CD4-positive, alpha-beta T cell treated with Interferon alpha-2 for 1 hour (primary cell): ENCODE results near the gene PLXNB2.
"Not testable (repeated sequence)": the region's sequence is repeated elsewhere in the genome, so short reads cannot be mapped to it uniquely, and the experiment has no call there.

Source experiments
- DNase-seq, 2 donors: peaks; one replicate each; pipeline ENCODE4 v3.0.0-alpha.2; 2020 to 2022

Gene PLXNB2

GRCh38 chr22:50278461-50278860 lies 29.0 kb downstream of the PLXNB2 start:
- no peak for DNase-seq

- no peak for DNase-seq
Measured at GRCh38 chr22:50277761-50278160, 29.7 kb downstream of the PLXNB2 start.

- DNase-seq, result peak; percentile 39 to 69
Measured at GRCh38 chr22:50276143-50276542, 31.3 kb downstream of the PLXNB2 start.

GRCh38 chr22:50275181-50276055 lies 32.0 kb downstream of the PLXNB2 start:
- DNase-seq, result no peak

GRCh38 chr22:50274771-50275170 lies 32.7 kb downstream of the PLXNB2 start:
- DNase-seq, result no peak

GRCh38 chr22:50274311-50274710 lies 33.1 kb downstream of the PLXNB2 start:
- DNase-seq, result peak; percentile 52 to 63

- DNase-seq, result not testable (repeated sequence)
Measured at GRCh38 chr22:50273781-50274180, 33.7 kb downstream of the PLXNB2 start.

- DNase-seq, result not testable (repeated sequence)
Measured at GRCh38 chr22:50273352-50273751, 34.1 kb downstream of the PLXNB2 start.

- no peak for DNase-seq
Measured at GRCh38 chr22:50272044-50272802, 35.2 kb downstream of the PLXNB2 start.

GRCh38 chr22:50271519-50271970 lies 35.9 kb downstream of the PLXNB2 start:
- peak; percentile 53 to 74 for DNase-seq

- peak; percentile 61 to 76 for DNase-seq
Measured at GRCh38 chr22:50270666-50271394, 36.6 kb downstream of the PLXNB2 start.

GRCh38 chr22:50269970-50270665 lies 37.3 kb downstream of the PLXNB2 start, which contains the start of gene MAPK11:
TSS of gene MAPK11 (minus strand) at chr22:50270380. CDS start at chr22:50270292, 88 bp downstream.
- DNase-seq, result peak; percentile 77 to 87

- no peak for DNase-seq
Measured at GRCh38 chr22:50269573-50269969, 37.9 kb downstream of the PLXNB2 start.

- no peak for DNase-seq
Measured at GRCh38 chr22:50268655-50269113, 38.8 kb downstream of the PLXNB2 start.

- DNase-seq, result peak; percentile 59 to 69
Measured at GRCh38 chr22:50267591-50268390, 39.7 kb downstream of the PLXNB2 start.

- DNase-seq, result no peak
Measured at GRCh38 chr22:50266994-50267393, 40.5 kb downstream of the PLXNB2 start.

GRCh38 chr22:50264946-50265669 lies 42.3 kb downstream of the PLXNB2 start:
- DNase-seq, result no peak

GRCh38 chr22:50264104-50264745 lies 43.2 kb downstream of the PLXNB2 start:
- DNase-seq, result no peak

GRCh38 chr22:50262973-50263617 lies 44.4 kb downstream of the PLXNB2 start:
- DNase-seq, result no peak
